NCI-H2196 treated with DMSO at 0.1 percent for 48 hours (cell line): ENCODE measurements around the gene ZC2HC1B.

ENCODE experiments used
- DNase-seq: peaks from one replicate; lab custom pipeline; 2025; ENCODE audit not compliant: unreplicated experiment; lab: John Stamatoyannopoulos, UW

The ZC2HC1B gene

DNA sequence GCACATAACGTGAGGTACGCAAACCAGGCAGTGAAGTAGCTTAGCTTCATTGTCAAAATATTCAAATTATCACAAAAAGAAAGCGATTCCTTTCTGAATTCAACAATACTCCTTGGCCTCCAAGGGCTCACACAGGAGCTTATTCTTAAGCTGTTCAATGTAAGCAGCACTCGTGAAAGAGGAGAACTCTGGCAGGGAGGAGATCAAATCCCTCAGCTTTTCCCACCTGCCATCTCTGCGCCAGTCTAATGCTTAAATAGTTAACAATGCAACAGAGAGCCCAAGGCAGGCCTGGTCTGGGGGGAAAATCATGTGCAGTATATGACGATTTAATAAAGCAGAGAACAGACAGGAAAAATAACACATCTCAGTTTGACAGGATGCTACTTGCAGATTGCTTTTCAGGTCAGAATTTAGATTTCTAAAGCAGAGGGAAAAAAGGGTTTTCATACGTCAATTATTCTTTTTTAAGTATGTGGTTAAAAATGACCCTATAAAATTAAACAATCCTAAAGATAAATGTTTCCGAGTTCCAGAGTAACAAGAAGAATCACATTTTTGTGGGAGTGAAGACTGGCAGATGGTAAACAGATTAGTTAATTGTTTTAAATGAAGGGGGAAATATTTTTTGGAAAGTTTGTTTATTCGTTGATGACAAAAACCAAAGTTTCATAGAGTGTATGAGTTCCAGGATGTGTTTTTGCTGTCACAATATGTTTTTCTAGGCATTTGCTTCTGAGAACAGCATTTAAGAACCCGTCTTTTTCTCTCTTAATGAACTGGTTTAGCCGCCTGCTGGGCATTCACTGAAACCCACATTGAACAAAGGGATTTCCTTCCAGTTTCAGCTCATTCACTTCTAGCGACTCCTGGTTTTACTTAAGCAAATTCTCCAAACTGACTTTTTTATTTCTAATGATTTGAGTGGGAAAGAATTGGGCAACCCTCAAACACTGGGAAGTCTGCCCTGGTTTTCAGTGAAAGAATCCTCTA is 97.9 kb downstream of the ZC2HC1B start:
- no peak for DNase-seq

DNA sequence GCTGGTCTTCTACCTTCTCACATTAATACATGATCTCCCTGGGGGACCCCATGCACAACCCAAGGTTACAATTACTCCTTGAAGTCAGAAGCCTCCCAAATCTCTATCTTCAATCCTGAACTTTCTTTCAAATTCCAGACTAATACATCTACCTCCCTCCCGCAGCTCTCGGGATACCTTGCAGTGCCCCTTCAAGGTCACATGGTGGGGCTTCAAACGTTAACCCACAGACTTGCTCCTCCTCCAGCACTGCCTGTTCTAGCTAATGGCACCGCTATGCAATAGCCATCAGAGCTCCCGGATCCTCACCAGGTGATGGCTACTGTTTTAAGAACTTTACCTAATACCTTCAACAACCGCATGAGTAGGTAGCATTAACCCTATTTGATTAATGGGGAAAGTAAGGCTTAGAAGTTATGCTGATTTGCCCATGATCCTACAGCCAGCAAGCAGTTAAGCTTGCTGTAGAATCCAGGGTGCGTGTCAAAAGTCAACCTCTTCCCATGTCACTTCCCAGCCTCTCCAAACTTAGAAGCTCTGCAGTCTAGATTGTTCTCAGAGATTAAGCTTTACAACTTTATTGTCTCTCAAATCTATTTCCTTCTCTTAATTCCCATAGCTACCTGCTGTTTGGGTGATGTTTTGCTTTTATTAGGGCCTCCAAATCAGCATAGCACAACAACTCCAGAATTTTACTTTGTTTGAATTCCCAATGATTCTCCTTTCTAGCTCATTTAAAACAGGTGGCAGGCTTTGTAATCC is 99.1 kb downstream of the ZC2HC1B start:
- DNase-seq: no peak

DNA sequence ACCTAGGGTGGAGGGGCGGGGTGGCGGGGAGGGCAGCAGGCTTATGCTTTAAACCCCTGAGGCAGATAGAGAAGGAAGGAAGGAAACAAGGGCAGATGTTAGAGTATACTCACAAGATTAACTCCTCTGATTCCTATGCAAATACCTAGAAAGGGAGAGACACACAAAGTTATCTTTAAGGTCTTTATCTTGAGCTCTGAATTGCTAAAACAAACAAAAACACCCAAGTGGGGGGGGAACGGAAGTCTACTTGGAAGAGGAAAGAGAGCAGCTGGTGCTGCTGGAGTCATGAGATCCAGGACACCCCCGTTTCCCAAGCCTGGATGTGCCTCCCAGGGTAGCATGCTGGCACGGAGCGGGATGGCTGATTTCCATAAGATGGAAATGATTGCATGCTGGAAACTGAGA is 100.4 kb downstream of the ZC2HC1B start:
- no peak for DNase-seq

DNA sequence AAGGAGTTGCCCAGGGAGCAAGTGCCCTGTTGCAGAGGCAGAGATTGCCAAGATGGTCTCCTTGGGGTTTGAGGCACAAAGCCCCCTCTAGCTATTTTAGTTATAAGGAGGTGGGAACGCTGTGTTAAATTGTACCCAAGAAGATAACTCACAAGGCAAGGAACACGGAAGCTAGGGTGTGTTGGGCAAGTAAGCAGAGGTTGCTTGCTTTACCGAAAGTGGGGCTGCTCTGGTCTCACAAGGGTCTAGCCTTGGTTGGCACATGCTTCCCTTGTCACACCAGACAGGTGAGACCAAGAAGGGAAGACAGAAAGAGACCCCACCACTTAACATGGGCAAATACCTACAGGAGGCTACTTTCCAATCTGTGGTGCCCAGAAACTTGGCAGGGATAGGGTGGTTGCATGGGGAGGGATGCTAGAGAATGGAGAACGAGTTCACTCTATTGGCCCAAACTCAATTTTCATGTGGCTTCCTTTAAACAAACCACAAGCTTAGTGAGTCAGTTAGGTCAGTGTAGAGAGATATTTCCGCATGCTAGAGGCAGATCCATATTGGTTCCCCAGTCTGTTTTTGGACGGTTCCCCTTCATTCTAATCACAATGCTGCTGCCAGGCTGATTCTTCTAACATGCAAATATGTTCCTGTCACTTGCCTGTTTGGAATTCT is 101.4 kb downstream of the ZC2HC1B start:
- DNase-seq: no peak

DNA sequence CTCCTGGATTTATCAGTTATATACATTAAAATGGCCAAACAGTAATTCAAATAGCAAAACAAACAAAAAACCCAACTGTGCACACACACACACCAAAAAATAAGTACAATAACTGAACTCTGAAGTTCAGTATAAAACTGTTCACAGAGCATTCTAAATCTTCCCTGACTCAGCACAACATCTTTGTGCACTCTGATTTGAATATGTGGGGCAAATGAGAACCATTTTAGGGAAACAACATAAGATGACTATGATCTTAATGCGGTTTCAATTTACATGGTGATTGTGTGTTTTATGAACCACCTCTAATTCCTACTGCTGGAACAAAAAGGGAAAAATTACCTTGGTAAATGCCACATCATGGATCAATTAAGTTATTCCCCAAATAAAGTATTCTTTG is 102.0 kb downstream of the ZC2HC1B start:
- no peak for DNase-seq

DNA sequence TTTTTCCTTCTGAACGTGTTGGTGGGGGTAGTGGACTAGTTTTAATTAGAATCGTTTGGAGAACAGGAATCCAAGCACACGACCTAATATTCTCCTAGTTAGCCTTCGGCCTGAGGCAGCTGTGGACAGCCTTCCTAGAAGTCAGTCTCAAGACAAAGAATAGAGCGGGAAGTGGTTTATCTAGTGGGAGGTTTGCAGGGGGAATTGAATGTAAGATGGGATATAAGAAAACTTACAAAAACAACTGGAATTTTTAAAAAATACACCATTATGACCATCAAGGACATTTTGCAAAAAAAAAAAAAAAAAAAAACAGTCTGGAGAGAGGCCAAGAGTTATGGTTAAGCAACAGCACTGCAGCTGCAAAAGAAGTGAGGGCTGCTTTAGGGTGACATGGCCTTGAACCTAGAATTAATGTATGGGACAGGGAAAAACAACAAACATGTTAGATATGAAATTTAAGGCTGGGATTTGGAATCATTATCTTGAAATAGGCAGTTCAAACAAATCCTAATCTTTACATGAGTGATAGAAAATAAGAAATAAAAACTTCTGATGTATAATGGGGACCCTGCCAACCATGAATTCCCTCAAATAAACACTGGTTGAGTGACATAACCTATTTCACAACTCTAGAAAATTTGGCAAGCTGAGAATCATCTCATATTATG is 103.6 kb downstream of the ZC2HC1B start:
- no peak for DNase-seq

DNA sequence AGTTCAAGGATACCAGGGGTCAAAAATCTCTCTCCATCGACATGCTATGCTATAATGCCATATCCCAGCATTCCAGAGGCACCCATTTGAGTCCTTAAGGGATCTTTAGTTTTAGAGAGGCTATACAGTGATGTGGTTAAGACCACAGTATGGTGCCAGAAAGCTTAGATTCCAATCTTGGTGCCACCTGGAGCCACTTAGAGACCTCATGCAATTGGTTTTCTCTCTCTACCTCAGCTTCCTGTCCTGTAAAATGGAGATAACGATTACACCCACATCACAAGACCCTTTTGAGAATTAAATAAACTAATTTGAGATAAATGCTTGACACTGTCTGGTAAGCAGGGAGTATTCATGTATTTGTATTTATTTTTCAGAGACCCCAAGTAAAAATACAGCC is 104.8 kb downstream of the ZC2HC1B start:
- DNase-seq: no peak

DNA sequence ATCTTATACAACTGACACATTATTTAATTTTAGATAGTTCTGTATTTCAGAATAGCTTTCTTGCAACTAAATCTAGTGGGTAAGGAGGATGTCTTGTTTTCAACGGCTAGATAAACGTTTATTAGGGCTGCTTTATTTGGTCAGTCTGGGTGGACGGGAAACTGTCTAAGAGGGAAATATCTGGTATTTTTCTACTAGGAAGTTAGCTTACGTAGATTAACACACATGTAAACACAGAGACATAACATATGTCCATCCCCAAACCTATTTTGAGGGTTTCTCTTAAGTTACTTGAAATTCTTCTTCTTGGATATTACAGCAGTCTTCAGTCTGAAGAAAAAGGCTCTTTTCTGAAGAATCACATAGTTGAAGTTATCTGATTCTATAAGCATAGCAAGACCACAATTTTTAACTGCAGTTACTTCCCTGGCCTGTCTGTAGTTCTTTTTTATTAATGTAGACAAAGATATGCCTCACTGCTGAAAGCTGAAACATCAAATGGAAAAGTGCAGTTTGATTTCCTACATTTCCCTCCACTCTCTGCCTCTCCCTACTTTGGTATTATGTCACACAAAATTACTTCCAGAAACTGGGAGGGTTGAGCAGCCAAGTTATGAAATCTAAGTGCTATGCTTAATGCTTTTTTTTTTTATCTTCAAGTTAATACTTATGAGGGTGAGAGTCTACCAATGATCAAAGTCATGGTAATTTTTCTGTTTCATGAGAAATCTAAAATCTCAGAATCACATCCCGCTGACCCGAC is 106.4 kb downstream of the ZC2HC1B start:
- no peak for DNase-seq

DNA sequence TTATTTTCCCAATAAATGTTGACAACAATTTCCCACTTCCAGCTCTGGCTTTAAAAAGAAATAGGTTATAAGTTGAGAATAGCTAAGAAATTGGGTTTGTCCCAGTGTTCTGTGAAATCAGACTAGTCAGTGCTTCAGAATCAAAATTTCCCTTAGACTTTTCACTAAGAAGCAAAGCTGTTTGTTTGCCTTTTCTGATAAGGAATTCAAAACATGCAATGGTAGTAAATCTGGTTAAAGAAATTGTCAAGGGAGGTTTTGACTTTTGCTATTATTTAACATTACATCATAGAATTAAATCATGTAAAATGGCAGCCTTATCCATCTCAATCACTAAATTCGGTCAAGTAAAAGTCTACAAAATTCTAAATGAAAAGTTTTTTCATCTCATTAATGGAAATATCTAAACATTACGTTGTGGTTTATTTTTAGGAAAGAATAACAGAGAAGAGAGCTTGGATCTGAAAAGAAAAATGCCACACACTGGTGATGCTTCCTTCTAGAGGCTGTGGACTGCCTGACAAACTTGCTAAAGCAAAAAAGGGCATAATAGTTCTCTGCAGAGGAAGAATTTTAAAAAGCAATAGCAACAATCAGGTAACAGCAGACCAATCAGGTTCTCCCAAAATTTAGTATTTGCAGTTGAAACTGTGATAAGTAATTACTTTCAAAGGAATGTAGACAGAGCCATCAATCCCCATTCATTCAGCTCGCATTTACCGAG is 107.4 kb downstream of the ZC2HC1B start:
- DNase-seq: no peak

DNA sequence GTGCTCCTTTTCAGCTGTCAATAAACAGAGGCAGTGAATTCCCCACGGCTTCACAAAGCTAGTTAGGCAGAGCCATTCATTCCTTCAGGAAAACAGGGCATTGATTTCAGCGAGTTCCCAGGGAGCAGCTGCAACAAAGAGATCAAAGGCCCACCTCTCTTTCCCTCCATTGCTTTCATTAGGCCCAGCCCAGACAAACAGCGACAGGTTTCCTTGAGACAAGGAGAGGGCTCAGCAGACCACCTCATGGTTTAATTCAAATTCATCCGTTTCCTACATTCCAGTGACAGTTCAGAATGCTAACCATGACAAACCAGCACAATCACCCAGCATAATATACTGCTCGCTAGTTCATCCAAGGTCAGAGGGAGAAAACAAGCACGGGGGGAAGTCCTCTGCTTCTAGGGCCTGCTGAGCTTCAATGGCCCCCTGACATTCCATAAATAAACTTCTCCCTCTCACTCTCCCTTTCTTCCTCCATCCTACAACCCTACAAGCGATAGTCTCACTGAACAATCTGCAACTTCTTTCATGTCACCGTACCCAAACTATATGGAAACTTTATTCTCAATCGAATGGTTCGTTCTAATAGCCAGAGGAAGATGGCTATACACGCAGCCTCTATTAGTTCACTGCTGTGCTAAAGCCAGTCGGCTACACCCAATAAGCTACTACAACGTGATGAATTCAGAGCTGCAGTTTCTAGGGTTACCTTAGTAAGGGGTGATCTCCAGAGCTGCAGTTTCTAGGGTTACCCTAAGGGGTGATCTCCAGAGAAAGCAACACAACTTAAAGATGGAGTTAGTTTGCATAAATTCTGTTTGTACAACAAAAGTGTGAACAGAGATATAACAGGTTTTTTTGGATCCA is 109.1 kb downstream of the ZC2HC1B start:
- DNase-seq: no peak

DNA sequence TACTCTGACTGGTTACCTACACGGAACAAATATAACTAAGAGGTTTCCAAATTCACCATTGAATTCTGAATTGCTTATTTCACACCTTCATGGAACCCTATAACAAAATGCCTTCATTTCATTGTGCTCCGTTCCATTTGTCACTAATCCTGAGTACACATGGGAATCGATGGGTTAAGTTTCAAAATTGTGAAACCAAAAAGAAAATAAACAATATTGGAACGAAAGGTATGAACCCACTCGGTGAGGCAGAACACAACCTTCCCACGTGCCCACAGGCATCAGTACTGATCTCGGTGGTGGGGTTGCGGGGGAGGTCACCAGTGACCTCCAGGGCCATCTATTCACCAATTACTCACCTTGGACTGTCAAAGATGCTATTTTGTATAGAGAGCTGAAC is 109.8 kb downstream of the ZC2HC1B start:
- no peak for DNase-seq

DNA sequence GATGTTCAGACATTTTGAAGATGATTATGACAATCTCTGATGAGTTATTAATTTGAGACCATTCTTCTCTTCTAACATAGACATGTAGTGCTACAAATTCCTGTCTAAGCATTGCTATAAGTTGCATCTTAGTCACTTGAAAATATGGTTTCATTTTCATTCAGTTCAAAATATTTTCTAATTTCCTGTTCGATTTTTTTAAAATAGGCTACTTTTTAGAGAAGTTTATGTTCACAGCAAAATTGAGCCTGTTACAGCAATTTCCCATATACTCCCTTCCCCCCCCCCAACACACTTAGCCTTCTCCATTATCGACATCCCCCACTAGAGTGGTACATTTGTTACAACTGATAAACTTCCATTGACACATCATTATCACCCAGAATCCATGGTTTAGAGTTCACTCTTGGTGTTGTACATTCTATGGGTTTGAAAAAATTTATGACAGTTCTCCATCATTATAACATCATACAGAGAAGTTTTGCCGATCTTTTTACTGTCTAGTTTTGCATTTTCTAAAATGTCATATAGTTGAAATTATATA is 112.6 kb downstream of the ZC2HC1B start:
- no peak for DNase-seq

DNA sequence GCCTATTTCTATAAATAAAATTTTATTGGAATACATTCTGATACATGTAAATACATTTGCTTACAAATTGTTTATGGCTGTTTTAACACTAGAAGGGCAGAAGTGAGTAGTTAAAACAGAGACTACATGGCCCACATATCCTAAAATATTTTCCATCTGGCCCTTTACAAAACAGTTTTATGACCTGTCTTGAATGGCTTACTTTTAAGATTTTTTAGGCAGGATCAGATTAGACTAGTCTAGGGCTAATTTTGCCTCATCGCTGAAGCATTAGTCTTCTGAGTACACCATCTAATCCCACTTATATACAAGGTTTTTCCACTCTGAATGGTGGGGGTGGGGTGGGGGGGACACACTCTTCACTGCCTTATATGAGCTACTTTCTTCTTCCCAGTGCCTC is 116.6 kb downstream of the ZC2HC1B start:
- no peak for DNase-seq

DNA sequence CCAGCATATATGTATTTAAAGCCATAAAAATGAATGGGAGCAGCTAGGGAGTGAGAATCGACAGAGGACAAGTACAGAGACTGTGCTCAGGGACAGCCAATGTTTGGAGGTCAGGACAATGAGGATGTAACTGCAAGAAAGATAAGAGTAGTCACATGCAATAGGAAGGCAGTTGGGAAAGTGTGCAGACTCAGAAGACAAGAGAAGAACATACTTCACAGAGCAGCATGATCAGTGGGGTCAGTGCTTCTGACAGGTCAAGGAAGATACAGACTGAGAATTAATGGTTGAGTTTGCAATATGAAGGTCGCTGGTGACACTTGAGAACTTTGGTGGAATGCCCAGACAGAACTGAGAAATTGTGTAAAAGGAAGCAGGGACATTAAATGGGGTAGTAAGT is 118.7 kb downstream of the ZC2HC1B start:
- DNase-seq: no peak

DNA sequence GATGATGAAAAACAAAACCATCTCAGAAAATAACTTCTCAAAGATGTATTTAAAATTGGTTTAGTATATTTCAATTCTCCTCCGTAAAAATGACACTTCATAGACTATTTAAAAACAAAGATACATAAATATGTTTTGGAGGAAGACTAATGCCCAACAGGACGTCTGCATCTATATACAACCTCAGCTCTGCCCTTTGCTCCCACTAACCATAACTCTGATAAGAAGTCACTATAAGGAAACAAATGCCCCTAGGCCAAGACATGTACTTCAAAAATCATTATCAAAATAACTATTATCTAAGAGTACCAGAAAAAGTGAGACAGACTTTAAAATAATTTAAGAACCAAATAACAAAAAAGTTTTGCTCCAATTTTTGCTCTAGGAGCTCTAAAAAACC is 120.4 kb downstream of the ZC2HC1B start:
- DNase-seq: no peak

DNA sequence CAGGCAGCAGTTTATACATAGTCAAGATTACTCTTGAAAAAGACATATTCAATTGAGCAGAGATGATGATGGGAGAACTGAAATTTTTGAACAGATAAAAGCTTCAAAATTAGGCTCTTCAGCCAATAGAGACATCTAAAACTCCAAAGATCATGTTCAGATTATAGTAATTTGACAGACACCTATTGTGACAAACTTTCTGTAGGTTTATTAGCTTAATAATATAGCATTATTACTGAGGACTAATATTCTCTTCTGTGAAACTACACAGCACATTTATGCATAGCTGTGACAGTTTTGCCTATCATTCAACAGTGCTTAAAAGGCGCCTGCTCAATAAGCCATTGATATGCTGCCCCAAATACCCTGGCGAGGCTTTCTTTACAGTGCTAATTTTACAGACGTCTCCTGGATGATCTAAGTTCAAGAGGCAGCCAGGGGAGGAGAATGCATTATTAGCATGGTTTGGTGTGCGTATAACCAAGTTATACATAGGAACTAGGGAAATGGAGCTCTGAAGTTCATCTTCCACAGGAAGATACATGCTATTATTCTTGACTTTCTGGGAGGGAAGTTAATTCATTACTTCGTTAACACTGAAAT is 122.3 kb downstream of the ZC2HC1B start:
- DNase-seq: no peak
